T-helper 1 cell treated with Interleukin-12 subunit alpha and Interleukin-12 subunit beta and Interleukin-4 antibody, amounts not matched to agents 30 μg/mL and 1 μg/mL, for 36 hours (primary cell): ENCODE results near the gene DPY19L1.
"Not testable (repeated sequence)": the region's sequence is repeated elsewhere in the genome, so short reads cannot be mapped to it uniquely, and the experiment has no call there.

Source experiments
- H3K27ac Mint-ChIP-seq: one replicate; pipeline ENCODE4 v1.8.0; 2021; ENCODE audit warnings: mild to moderate bottlenecking, mixed read lengths
- H3K27me3 Mint-ChIP-seq: one replicate; pipeline ENCODE4 v1.8.0; 2021; ENCODE audit warnings: low read depth, mixed read lengths
- H3K36me3 Mint-ChIP-seq: one replicate; pipeline ENCODE4 v1.8.0; 2021; ENCODE audit warnings: low read depth, mixed read lengths
- H3K4me1 Mint-ChIP-seq: one replicate; pipeline ENCODE4 v1.8.0; 2021; ENCODE audit warnings: low read depth, mixed read lengths
- H3K4me3 Mint-ChIP-seq: one replicate; pipeline ENCODE4 v1.8.0; 2021; ENCODE audit warnings: mild to moderate bottlenecking, moderate library complexity, mixed read lengths
- H3K9me3 Mint-ChIP-seq: one replicate; pipeline ENCODE4 v1.8.0; 2021; ENCODE audit warnings: mixed read lengths

The DPY19L1 gene

GRCh38 chr7:34931739-34932138 lies 105.5 kb downstream of the DPY19L1 start:
- no peaks in the 10 kb centered on the region for H3K36me3 Mint-ChIP-seq
- no peaks in the 10 kb centered on the region for H3K9me3 Mint-ChIP-seq
- no peak overlapping the region for H3K4me3 Mint-ChIP-seq
- no peaks in the 10 kb centered on the region for H3K27me3 Mint-ChIP-seq
- peaks cover 2% of the 10 kb centered on the region for H3K4me1 Mint-ChIP-seq
- H3K27ac Mint-ChIP-seq, result no peak overlapping the region

DNA sequence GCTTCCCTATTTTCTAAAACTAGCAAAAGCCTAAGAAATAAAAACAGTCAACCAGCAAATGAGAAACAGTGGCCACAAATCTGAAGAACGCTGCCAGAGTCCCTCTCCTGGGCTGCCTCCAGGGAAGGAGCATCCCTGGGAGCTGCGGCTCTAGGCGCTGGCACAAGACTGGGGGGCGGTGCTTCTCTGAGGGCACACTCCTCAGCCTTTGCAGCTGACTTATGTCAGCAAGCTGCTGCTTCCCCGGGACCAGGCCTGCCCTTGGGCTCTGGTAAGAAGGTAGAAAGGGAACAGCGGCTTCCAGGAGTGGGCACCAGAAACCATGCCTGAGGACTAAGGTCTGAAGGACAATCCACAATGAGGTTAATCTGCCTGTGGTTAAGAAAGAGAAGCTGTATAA lies 107.5 kb downstream of the DPY19L1 start:
- not testable (repeated sequence) for H3K36me3 Mint-ChIP-seq, H3K4me1 Mint-ChIP-seq, H3K4me3 Mint-ChIP-seq, H3K9me3 Mint-ChIP-seq, H3K27ac Mint-ChIP-seq, H3K27me3 Mint-ChIP-seq

- peaks cover 2% of the 10 kb centered on the region for H3K4me1 Mint-ChIP-seq
- H3K4me3 Mint-ChIP-seq, result no peak overlapping the region
- no peaks in the 10 kb centered on the region for H3K36me3 Mint-ChIP-seq
- no peaks in the 10 kb centered on the region for H3K9me3 Mint-ChIP-seq
- no peak overlapping the region for H3K27ac Mint-ChIP-seq
- no peaks in the 10 kb centered on the region for H3K27me3 Mint-ChIP-seq
Observed at GRCh38 chr7:34928560-34928959, 108.7 kb downstream of the DPY19L1 start.

- Mint-ChIP-seq H3K36me3 (no peaks in the 10 kb centered on the region), H3K27me3 (no peaks in the 10 kb centered on the region), H3K4me3 (no peak overlapping the region), H3K27ac (no peak overlapping the region), H3K4me1 (peaks cover 2% of the 10 kb centered on the region), H3K9me3 (no peaks in the 10 kb centered on the region)
Observed at GRCh38 chr7:34928052-34928451, 109.2 kb downstream of the DPY19L1 start.

- not testable (repeated sequence) for H3K9me3 Mint-ChIP-seq, H3K36me3 Mint-ChIP-seq, H3K4me1 Mint-ChIP-seq, H3K27me3 Mint-ChIP-seq, H3K4me3 Mint-ChIP-seq, H3K27ac Mint-ChIP-seq
Observed at GRCh38 chr7:34920470-34920869, 116.8 kb downstream of the DPY19L1 start.

DNA sequence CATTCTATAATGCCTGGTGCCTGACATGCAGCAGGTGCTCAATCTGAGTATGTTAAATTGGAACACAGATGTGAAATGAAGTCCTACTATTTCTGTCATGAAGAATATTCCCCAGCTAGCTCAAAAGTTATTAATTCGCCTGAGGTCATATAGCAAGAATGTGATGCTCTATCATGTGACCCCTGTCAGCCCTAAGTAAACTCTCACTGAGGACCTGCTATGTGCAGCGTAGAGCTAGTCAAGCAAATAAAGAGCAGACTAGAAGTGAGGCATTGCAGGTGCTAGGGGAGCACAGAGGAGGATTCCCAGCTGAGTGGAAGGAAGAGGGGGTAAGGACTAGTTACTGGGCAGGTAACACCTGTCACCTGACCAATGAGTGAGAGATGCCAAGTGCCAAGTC lies 118.2 kb downstream of the DPY19L1 start:
- H3K27me3 Mint-ChIP-seq, H3K9me3 Mint-ChIP-seq, H3K36me3 Mint-ChIP-seq, H3K4me3 Mint-ChIP-seq, H3K4me1 Mint-ChIP-seq, H3K27ac Mint-ChIP-seq: not testable (repeated sequence)

DNA sequence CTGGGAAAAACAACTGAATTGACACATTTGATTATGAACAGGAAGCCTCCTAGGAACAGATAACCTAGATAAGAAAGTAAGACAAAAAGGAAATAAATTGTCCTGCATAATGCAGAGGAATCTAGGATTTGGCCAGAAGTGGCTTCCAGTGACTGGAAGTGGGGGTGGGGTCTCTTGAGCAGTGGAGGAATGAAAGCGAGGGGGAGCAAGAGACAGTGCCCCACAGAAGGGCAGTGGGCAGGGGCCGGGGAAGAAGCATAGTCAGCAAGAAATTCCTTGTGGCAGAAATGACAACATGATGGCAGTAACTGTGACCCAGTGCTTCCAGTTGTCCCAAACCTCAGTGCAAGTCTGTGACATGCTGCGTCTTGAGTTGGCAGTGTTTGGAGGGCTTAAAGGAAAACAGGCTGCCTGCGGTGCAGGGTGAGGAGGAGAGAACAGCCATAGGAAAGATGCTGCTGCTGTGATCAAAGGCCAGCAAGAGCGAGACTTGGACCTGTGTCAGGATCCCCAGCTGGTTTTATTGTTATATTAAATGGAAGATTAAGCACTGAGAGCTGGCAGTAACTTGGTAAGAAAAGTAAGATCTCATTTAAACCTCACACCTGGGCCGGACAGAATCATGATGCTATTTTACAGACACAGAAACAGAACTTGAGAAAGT lies 119.0 kb downstream of the DPY19L1 start:
- H3K36me3 Mint-ChIP-seq, H3K4me3 Mint-ChIP-seq, H3K9me3 Mint-ChIP-seq, H3K27ac Mint-ChIP-seq, H3K4me1 Mint-ChIP-seq, H3K27me3 Mint-ChIP-seq: not testable (repeated sequence)

DNA sequence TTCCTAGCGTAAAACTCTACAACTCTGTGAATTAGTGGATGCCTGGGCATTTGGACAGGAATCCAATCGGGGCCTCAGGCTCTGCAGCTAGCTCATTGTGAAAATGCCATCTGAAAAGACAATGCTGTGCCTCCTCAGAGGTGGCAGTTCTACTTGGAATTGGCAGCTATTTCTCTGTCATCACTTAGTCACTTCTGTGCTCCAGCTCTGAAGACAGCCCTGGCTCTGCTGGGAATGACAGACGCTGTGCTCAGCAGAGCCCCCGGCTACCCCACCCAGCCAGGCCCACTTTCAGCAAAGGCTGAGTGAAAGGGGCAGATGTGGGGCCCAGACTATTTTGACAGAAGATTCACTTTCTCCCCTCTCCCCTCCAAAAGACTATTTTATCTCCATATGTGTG lies 119.8 kb downstream of the DPY19L1 start:
- not testable (repeated sequence) for H3K4me3 Mint-ChIP-seq, H3K4me1 Mint-ChIP-seq, H3K27me3 Mint-ChIP-seq, H3K9me3 Mint-ChIP-seq, H3K36me3 Mint-ChIP-seq, H3K27ac Mint-ChIP-seq

DNA sequence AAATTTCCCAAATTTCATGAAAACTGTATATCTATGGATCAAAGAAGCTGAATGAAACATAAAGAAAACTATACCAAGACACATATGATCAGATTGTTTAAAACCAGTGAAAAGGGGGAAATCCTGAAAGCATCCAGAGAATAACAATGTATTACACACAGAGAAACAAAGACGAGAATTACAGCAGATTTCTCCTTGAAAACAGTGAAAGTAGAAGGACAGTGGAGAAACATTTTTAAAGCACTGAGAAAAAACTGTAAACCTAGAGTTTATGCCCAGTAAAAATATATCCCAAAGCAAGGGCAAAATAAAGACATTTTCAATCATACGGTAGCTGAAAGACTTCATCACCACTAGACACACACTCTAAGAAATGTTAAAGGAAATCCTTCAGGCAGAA lies 121.0 kb downstream of the DPY19L1 start:
- no peak overlapping the region for H3K27ac Mint-ChIP-seq

GRCh38 chr7:34912236-34912635 lies 125.0 kb downstream of the DPY19L1 start:
- no peaks in the 10 kb centered on the region for H3K36me3 Mint-ChIP-seq
- no peaks in the 10 kb centered on the region for H3K9me3 Mint-ChIP-seq
- H3K4me1 Mint-ChIP-seq, result no peaks in the 10 kb centered on the region
- H3K27me3 Mint-ChIP-seq, result no peaks in the 10 kb centered on the region
- H3K4me3 Mint-ChIP-seq, result no peak overlapping the region
- H3K27ac Mint-ChIP-seq, result no peak overlapping the region

More for the DNA sequence above, 121.0 kb downstream of the DPY19L1 start:
- H3K9me3 Mint-ChIP-seq, result no peaks in the 10 kb centered on the region
- no peaks in the 10 kb centered on the region for H3K36me3 Mint-ChIP-seq
- H3K27me3 Mint-ChIP-seq, result no peaks in the 10 kb centered on the region
- H3K4me3 Mint-ChIP-seq, result no peak overlapping the region
- no peaks in the 10 kb centered on the region for H3K4me1 Mint-ChIP-seq

- H3K36me3 Mint-ChIP-seq, H3K27me3 Mint-ChIP-seq, H3K4me3 Mint-ChIP-seq, H3K9me3 Mint-ChIP-seq, H3K27ac Mint-ChIP-seq, H3K4me1 Mint-ChIP-seq: not testable (repeated sequence)
Observed at GRCh38 chr7:34906266-34906850, 130.9 kb downstream of the DPY19L1 start.

DNA sequence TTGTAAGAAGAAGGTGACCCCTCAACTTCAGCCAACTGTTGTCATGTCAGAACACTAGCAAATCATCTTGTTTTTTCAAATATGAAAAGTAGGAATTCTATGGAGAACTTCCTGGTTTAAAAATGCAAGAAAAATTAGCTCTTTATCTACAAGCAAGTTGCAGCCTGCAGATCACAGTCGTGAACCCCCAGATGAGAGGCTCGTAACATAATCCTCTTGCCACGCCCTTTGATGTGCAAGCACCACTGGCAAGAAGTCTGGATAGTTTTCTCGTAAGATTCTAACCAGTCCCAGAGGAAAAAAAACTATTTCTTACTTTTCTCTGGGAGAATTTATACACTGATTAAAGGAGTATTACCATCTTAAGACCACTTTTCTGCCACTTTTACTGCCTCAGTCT lies 132.3 kb downstream of the DPY19L1 start:
- H3K9me3 Mint-ChIP-seq, result no peaks in the 10 kb centered on the region
- H3K36me3 Mint-ChIP-seq, result no peaks in the 10 kb centered on the region
- no peaks in the 10 kb centered on the region for H3K4me1 Mint-ChIP-seq
- H3K27ac Mint-ChIP-seq, result no peak overlapping the region
- H3K27me3 Mint-ChIP-seq, result peaks cover 6% of the 10 kb centered on the region
- no peak overlapping the region for H3K4me3 Mint-ChIP-seq

DNA sequence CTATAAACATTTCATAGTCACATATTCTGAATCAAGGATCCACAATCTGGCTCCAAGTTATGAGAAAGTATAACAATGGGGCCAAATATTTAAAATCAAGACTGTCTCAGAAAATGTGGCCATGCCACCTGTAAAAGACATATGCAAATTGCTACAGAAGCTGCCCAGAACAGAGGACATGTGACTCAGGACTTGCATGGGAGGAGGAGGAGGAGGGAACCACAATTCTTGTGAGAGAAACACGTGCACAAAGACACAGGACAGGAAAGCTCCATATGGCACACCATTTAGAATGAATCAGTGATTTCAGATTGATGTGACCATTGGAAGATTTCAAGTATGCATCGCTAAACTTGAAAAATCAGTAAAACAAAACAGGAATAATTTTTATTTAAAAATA lies 133.4 kb downstream of the DPY19L1 start:
- H3K4me1 Mint-ChIP-seq, H3K36me3 Mint-ChIP-seq, H3K4me3 Mint-ChIP-seq, H3K27ac Mint-ChIP-seq, H3K27me3 Mint-ChIP-seq, H3K9me3 Mint-ChIP-seq: not testable (repeated sequence)

DNA sequence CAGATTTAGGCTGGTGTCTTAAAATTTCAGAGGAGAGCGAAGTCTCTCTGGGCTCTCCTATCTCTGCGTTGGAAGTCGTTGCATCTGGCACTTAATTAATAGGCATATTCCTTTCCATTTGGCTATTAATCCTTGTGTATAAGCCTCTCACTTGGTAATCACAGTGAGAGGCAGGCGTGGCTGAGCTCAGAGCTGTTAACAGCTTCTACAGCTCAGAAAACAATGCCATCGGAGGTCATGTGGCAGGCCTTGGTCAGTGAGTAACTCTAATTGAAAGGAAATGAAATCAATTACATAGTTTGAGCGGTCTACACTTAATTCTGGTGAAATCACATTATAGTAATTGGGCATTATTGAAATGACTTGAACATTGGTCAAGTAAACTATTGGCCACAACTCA lies 135.1 kb downstream of the DPY19L1 start:
- no peak overlapping the region for H3K4me3 Mint-ChIP-seq
- H3K36me3 Mint-ChIP-seq, result no peaks in the 10 kb centered on the region
- no peak overlapping the region for H3K27ac Mint-ChIP-seq
- H3K9me3 Mint-ChIP-seq, result no peaks in the 10 kb centered on the region
- no peaks in the 10 kb centered on the region for H3K4me1 Mint-ChIP-seq
- peaks cover 6% of the 10 kb centered on the region for H3K27me3 Mint-ChIP-seq

DNA sequence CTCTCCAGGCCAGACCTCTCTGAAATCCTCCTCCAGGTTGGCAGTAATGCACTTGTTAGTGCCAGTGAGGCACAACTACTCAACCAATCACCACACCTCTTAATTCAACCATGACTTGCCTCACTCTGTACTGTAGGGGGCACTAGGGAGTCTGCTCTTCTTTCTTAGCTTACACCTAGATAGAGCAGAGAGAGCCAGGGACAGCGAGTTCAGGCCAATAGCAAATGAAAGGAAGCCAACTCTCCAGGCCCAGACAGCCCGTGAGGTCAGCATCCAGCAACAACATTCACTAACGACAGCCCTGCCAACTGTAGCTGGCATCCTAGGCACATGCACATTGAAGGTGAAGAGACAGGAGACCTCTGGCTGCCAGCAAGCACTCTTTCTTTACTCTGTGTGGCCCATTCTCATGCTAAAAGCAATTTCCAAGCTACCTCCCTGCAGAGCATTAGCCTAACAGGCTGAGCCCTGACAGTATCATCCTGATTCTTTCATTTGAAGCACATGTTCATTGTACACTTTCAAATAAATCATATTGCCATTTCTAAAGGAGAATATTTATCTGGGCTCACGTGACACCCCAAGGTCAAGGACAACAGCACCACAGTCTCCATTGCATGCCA lies 136.3 kb downstream of the DPY19L1 start:
- H3K9me3 Mint-ChIP-seq, result no peaks in the 10 kb centered on the region
- peaks cover 2% of the 10 kb centered on the region for H3K27me3 Mint-ChIP-seq
- no peaks in the 10 kb centered on the region for H3K36me3 Mint-ChIP-seq
- no peak overlapping the region for H3K27ac Mint-ChIP-seq
- no peak overlapping the region for H3K4me3 Mint-ChIP-seq
- H3K4me1 Mint-ChIP-seq, result no peaks in the 10 kb centered on the region
